Measurements from ENCODE around the gene GPR183.
A peak's percentile ranks its signal among the peaks of the same experiment; 100 is the strongest.

Gene GPR183

DNA sequence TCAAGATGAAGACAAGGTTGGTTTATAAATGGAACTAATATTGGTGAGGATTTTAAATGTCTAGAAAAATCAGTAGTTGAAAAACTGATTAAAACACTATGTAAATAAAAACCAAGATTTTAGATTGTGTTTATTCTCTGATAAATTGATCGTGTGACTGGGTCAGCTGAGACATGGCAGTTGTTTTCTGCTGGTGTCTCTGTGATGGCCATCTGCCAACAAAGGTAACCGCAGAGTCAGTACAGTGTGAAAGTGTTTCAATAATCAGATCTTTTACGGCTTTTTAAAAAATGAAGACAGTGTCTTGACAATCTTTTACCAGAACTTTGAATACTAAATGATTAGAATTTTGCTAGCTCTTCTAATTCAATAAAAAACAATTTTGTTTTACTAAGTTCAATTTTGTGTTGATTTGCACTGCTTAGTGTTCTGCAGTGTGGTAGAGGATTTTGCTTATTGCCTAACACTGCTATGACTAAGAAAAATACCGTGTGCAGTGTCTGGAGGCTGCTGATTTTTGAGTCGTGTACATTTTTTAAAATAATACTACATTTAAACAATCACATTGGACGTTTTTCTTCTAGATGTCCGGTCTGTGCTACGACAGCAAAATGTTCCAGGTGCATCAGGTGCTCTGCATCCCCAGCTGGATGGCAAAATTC, 32.7 kb upstream of the GPR183 start:
- DNase-seq (ENCODE audit: low read depth in 2 of 2) = peak in 1 of 2 donors; percentile 36

- no peak for DNase-seq (ENCODE audit: low read depth in 2 of 2)
Observed at GRCh38 chr13:99339230-99339721, 32.1 kb upstream of the GPR183 start.

DNA sequence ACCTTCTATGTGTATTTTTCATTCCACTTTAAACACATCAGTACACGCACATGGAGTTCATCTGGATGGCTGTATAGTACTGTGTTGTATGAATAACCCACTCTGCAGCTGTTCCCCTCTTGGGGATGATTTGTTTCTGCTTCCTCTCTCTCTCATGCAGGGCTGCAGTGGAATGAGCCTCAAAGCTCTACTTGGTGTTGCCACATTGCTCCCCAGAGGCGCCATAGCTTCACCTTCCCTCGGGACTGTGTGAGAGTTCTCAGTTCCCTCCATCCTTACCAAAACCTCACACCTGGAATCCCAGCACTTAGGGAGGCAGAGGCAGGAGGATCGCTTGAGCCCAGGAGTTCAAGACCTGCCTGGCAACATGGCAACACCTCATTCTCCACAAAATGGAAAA, 28.4 kb upstream of the GPR183 start:
- DNase-seq (ENCODE audit: low read depth in 2 of 2) = no peak

DNA sequence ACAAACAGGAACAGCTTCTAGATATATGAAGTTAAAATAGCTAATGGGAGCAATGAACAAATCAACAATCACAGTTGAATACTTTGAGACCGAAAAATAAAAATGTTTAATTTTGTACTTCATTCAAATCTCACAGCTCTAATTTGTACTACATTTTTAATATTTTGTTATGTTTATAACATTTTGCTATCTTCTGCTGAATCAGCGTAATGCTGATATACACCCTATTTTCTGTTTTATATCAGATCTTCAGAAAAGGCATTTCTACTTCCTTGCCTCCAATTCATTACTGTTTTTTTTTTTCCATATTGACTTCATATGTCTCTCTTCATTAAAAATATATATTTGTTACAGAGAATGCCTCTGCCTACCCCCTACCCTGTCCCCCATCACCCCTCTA, 27.9 kb upstream of the GPR183 start:
- no peak for DNase-seq (ENCODE audit: low read depth in 2 of 2)

DNA sequence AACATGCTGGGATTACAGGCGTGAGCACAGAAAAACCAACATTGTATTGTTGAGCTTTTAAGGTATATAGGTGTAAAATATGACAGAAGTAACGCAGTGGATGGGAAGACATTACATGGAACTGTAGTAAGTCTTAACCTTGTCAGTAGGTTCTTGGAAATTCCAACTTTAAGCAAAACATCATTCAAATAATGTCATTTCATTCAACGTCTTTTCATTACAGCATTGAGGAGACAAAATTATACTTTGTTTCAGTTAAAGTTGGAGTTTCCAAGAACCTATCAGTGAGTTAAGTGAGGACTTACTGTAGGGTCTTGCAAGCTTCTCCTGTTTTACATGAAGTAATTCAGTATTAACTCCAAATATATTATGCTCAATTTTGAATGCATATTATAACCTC, 27.0 kb upstream of the GPR183 start:
- no peak for DNase-seq (ENCODE audit: low read depth in 2 of 2)

DNA sequence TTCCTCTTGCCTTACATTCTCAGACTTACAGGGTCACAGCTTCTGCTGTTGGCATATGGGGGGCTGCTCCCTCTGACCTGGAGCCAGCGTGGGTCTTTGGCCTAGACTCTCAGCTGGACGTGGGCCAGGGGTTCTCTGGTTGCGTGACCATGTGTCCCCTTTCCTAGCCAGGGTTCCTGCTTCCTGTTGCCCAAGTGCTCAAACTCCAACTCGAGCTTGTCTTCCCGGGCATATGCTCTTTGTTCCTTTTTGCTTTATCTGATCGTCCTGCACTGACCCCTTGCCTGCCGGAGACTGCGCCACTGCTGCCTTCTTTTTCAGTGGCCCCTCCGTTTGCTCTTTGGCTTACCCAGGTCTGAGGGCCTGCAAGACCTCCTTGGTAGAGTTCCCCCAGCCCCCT, 25.3 kb upstream of the GPR183 start:
- no peak for DNase-seq (ENCODE audit: low read depth in 2 of 2)

DNA sequence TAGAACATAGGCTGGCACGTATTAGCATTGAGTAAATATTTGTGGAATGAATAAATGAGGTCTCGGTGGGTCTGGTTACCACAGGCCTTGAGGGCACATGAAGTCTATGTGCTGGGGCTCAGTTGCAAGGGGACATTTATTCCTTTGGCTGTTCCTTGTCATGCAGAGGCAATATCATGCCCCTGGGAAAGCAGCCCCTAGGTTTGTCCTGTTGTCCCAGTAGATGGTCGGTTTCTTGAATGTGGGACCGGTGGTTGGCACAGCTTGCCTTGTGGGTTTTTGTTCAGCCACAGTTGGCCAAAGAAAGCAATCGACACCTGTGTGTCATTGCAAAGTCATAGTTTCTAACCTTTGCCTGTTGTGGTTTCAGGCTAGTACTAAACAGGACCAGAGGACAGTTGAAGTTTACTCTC, 24.7 kb upstream of the GPR183 start:
- DNase-seq (ENCODE audit: low read depth in 2 of 2) = no peak

- no peak for DNase-seq (ENCODE audit: low read depth in 2 of 2)
Observed at GRCh38 chr13:99330942-99331341, 23.7 kb upstream of the GPR183 start.

GRCh38 chr13:99329477-99329876, 22.3 kb upstream of the GPR183 start:
- DNase-seq (ENCODE audit: low read depth in 2 of 2) = no peak

DNA sequence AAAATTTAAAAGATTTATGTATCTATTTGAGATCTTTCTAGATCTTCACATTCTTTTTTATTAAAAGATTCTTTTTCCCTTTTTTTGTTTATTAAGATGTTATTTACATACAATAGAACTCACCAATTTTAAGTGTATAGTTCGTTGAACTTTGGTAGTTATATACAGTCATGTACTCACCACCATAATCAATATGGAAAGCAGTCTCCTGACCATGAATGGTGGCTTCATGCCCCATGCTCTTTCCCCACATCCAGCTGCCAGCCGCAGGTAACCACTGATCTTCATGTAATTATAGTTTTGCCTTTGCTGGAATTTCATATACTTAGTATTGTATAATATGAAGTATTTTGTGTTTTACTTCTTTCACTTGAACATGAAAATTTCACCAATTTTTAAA, 20.6 kb upstream of the GPR183 start:
- no peak for DNase-seq (ENCODE audit: low read depth in 2 of 2)

DNA sequence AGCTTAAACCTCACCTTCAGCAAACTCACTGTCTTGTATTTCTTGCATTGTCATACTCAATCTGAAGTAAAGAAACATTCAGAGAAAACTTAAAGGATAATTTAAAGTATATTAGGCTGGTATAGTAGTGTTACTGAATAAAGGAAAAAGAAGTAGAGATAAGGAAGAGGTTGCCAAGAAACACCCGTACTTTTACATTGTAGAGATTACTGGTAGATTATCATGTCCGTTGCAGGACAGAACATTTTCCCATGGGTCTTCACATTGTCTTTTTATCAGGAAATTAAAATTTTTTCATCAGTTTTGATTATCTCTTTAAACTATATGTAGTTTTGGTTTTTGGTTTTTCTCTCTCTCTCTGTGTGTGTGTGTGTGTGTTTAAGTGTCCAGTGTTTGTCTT, 19.9 kb upstream of the GPR183 start:
- no peak for DNase-seq (ENCODE audit: low read depth in 2 of 2)

DNA sequence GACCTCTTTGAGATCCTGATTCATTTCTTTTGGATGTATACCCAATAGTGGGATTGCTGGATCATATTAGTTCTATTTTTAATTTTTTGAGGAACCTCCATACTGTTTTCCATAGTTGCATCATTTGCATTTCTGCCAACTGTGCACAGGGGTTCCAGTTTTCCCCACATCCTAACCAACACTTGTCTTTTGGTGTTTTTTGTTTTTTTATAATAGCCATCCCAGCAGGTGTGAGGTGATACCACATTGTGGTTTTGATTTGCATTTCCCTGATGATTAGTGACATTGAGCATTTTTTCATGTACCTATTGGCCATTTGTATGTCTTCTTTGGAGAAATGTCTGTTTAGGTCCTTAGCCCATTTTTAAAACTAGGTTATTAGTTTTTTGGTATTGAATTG, 18.8 kb upstream of the GPR183 start:
- DNase-seq (ENCODE audit: low read depth in 2 of 2) = no peak

GRCh38 chr13:99323488-99323887, 16.3 kb upstream of the GPR183 start:
- no peak for DNase-seq (ENCODE audit: low read depth in 2 of 2)

DNA sequence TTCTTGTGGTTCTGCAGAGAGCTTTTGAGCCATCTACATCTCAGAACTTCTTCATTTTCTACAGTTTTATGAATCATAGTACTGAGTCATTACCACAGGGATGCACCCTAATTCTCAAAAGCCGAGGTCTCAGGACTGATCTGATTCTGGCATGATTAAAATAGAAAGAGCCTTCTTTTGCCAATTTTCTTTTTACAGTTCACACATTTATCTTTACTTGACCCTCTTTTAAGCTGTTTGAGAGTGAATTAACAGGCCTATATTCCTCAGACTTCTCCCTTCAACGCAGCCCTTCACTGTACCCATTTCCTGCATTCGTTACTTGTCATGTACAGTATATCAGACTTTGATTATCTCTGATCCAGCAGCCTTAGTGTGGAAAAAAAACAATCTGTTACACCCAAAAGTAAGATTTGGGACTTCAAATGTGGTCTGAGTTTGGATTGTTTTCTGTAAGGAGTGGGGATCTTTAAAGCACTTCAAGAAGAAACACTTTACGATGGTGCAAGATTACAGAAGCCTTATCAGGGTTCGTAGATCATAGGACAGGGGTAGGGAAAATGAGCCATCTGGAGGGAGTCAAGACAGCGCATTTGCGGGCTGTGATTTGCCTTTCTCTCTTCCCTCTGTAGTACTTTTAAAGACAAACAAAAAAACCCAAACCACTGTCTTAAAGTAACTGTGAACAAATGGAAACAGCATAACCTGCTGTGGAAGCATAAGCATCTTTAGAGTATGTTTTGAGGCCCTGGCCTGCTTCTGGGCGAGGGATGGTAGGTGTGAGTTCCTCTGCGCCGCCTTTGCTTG, 15.3 kb upstream of the GPR183 start:
- DNase-seq (ENCODE audit: low read depth in 2 of 2) = no peak

GRCh38 chr13:99321709-99322108, 14.5 kb upstream of the GPR183 start:
- no peak for DNase-seq (ENCODE audit: low read depth in 2 of 2)

DNA sequence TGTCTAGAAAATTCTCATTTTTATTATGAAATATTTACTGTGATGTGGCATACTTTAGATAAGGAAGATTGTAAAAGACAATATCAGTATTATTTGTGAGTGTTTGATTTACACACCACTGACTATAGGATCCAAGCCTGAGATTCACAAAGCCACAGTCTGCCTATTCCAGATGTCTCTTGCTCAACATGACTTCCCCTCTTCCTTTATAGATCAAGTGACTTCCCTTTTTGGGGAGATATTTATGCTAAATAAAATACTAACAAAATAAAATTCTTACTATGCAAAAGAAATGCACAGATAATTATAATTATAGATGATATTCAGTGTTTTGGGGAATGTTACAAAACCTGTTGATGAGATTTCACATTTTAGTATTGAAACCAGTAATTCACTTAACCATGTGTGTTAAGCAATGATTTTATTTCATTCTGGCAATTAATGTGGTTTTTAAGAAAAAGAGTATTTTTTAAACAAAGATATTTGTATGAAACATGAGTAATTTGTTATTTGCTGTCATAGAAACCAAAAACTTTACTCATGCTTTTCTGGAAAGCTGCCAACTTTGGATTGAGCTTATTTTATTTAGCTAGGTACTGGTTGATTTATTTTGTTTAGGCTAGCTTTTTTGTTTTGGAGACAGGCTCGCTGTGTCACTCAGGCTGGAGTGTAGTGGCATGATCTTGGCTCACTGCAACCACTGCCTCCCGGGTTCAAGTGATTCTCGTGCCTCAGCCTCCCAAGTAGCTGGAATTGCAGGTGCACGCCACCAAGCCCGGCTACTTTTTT, 13.7 kb upstream of the GPR183 start:
- no peak for DNase-seq (ENCODE audit: low read depth in 2 of 2)

DNA sequence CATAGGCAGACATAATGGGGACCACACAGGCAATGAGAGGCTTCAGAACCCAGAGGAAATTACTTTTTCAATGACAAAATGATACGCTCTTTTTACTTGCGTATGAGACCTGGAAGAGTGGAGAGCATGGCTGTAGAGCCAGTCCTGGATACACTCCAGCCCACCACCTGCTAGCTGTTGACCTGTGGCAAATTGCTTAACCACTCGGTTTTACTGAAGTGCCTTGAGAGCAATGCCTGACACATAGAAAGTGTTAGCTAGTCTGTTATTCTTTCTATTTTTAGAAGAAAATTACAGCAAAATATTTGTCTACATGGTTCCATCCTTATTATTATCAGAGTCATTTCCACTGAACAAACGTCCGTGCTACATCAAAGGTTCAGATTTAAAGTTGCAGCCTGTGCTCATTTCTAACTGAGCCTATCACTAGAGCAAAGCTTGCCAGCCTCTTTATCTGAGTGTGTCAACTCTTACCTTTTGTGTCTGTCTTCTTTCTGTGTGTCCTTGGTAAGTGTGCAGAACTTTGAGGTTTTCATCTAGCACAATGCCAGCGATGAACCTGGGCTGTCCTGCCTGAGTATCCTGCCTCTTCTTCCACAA, 9.6 kb upstream of the GPR183 start:
- DNase-seq (ENCODE audit: low read depth in 2 of 2) = no peak

- no peak for DNase-seq (ENCODE audit: low read depth in 2 of 2)
Observed at GRCh38 chr13:99316224-99316623, 9.0 kb upstream of the GPR183 start.

DNA sequence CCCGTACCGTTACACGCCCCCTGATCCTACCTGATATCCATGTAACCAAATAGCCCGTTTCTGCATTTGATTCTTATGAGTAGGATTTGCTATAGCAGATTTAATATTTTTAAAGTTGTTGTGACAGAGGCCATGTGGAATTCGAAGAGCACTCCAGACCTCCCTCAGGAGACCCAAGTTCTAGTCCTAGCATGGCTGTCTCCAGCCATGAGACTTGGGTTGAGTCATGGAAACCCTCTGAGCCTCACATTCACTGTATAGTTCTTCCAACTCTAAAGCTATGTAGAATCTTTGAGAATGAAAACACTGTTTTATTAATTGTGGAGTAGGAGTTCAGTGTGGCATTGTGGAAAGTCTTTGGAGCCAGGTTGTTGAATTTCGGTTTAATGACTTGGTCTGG, 8.0 kb upstream of the GPR183 start:
- DNase-seq (ENCODE audit: low read depth in 2 of 2) = no peak

GRCh38 chr13:99314640-99315176, 7.5 kb upstream of the GPR183 start:
- DNase-seq (ENCODE audit: low read depth in 2 of 2) = peak; percentile 48 to 77

DNA sequence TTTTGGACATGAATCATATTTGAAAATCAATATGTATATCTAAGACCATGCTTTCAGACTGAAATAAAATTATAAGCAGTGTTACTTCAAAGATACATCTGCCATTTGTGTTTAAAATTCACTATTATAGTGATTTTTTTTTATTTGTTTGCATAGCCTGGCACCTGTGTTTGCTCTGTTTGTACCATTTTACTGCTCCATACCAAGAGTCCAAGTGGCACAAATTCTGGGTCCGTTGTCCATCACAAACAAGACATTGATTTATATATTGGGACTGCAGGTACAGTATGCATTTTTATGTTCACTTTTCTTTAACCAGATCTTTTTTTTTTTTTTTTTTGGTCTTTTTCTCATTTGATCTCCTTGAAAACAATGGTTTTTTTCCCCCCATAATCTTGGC, 6.7 kb upstream of the GPR183 start:
- DNase-seq (ENCODE audit: low read depth in 2 of 2) = no peak

GRCh38 chr13:99313501-99313900, 6.3 kb upstream of the GPR183 start:
- no peak for DNase-seq (ENCODE audit: low read depth in 2 of 2)
